ENCODE results near the gene WDR86. TPM values are rescaled to one million over a fixed set of nuclear protein-coding genes. Genes with fewer than 3 reads are reported as not detected.

WDR86 gene
- total RNA-seq, 1 experiment from 2014 or later, result 8.1 TPM

DNA sequence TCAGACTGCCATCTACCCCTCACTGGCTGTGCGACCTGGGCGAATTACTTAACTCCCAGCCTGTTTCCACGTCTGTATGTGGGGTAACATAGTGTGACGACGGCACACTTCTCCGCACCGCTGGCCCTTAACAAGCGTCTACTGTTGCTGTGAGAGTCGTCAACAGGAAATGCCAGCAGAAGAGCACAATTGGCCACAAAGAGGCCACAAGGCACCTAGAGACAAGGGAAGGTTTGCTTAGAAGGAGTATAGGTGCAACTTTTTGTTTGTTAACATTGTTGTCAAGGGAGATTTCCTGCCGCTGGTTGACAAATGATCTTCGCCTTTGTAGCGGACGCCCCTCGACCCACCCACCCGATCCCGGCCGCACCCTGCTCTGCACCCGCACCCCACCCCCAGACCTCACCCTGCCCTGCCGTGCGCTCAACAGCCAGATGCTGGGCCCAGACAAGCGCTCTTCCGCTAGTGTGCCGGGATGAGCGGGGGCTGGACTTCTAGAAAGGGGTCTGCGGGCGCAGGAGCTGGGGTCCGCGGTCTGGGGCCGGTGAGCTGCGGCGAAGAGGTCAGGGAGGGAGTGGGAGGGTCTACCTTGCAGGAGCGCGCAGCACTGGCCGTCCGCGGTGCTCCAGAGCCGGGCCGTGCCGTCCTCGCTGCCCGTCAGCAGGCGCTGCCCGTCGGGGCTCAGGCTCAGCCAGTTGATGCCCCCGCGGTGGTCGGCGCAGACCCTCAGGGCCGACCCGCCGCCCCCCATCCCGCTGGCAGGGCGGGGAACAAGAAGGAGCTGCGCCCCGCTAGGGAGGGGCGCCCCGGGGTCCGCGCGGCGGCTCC lies 785 bp downstream of the WDR86 start:
- peak overlapping the region; percentile 34 for H3K9ac ChIP-seq (ENCODE audit: extremely low read depth, insufficient read length, low read length)
- H3K9me3 Mint-ChIP-seq, result peaks cover 0 to 3% of the 10 kb centered on the region in 2 experiments; a peak in 1 of 5 replicates

More for the DNA sequence above, 785 bp downstream of the WDR86 start:
- Histone ChIP-seq H3K14ac (ENCODE audit: insufficient read depth, low read length) (peak overlapping the region; percentile 84; the same call in 1 of the 2 replicates), H3K79me2 (ENCODE audit: insufficient read depth, low read length) (no peaks in the 10 kb centered on the region), H4K8ac (replicated peaks; ENCODE audit: insufficient read length, low read depth, low read length) (no peak overlapping the region), H2BK15ac (ENCODE audit: low read depth, low read length) (no peak overlapping the region), H3K4me1 (ENCODE audit: insufficient read depth, low read length) (peaks cover 5% of the 10 kb centered on the region; the same call in 1 of the 2 replicates), H3K27ac (ENCODE audit: insufficient read length, low read depth, low read length) (no peak overlapping the region), H3K27me3 (ENCODE audit: insufficient read depth, low read length) (no peaks in the 10 kb centered on the region; the same call in 1 of the 2 replicates), H2AFZ (ENCODE audit: low read length) (no peak overlapping the region), H3K23ac (ENCODE audit: insufficient read length, low read depth, low read length) (no peak overlapping the region), H4K5ac (ENCODE audit: insufficient read length, low read depth, low read length) (no peak overlapping the region), H4K20me1 (ENCODE audit: control insufficient read depth, insufficient read depth, insufficient read length) (no peaks in the 10 kb centered on the region), H3K79me1 (ENCODE audit: insufficient read depth, low read depth, low read length, poor library complexity, severe bottlenecking) (no peaks in the 10 kb centered on the region), H2AK5ac (ENCODE audit: insufficient read length, low read length) (no peak overlapping the region), H2BK5ac (ENCODE audit: insufficient read length, low read length) (no peak overlapping the region), H2BK120ac (ENCODE audit: low read depth, low read length, poor library complexity, severe bottlenecking) (no peak overlapping the region), H3K4me2 (ENCODE audit: insufficient read depth, insufficient read length, low read length) (peak overlapping the region; percentile 59), H3T11ph (ENCODE audit: low read length) (no peak overlapping the region), H4K91ac (ENCODE audit: insufficient read length, low read depth, low read length) (peak overlapping the region; percentile 40), H3K18ac (ENCODE audit: insufficient read length, low read depth, low read length) (peak overlapping the region; percentile 88), H3K23me2 (ENCODE audit: insufficient read length, low read depth, low read length, poor library complexity, severe bottlenecking) (peaks cover 25% of the 10 kb centered on the region), H3K9me3 (ENCODE audit: control insufficient read depth, low read depth, low read length) (no peaks in the 10 kb centered on the region), H3K4ac (ENCODE audit: low read depth, low read length) (no peak overlapping the region), H2BK20ac (ENCODE audit: low read depth, low read length, poor library complexity, severe bottlenecking) (no peak overlapping the region), H2BK12ac (ENCODE audit: insufficient read length, low read depth, low read length) (no peak overlapping the region), H3K56ac (ENCODE audit: insufficient read length, low read depth, low read length) (no peak overlapping the region)
- WGBS (ENCODE audit: extremely low coverage, insufficient read length, low lambda C conversion rate), result no CpG with 5 or more reads among the region's 61 CpGs
- H3K27me3 Mint-ChIP-seq (ENCODE audit: low read depth), result peaks cover 49% of the 10 kb centered on the region
- peaks cover 0 to 8% (median 2%) of the 10 kb centered on the region in 3 experiments; a peak in 5 of 7 replicates for H3K36me3 Mint-ChIP-seq (ENCODE audit: insufficient read depth in 1 of 3, low read depth in 3 of 3)
- peaks cover 28 to 36% of the 10 kb centered on the region in 2 experiments for H3K4me1 Mint-ChIP-seq
- H3K27ac Mint-ChIP-seq, result peak overlapping the region in 1 of 3 experiments; percentile 32; a peak in 3 of 7 replicates
- H3K4me3 Mint-ChIP-seq, result peak overlapping the region; percentile 75 to 90
- peak; percentile 60 for DNase-seq
- no peak for TF ChIP-seq CTCF (conservative IDR thresholded peaks at IDR 0.05)
